Natural killer cell (primary cell): ENCODE results near the gene SF3B1. TPM values are rescaled to one million over a fixed set of nuclear protein-coding genes. Genes with fewer than 3 reads are reported as not detected.

Experiments used
- ATAC-seq, 3 donors: fragments of 150-1000 bp in 2 of 3; fragments of 200-7000 bp in 1 of 3; cut with Tn5 transposase; 1 replicate in 1 of 3; 2 replicates in 2 of 3; pipeline ENCODE4 v1.10.0; 2021; ENCODE audit warnings: mild to moderate bottlenecking in 2 of 3, moderate library complexity in 2 of 3
- DNase-seq, 2 donors: peaks; one replicate each; pipeline versions ENCODE4 v3.0.0 to v3.0.0-alpha.2; 2013 to 2021; ENCODE audit warnings: mixed read lengths in 1 of 2
- H3K27ac ChIP-seq: one replicate; pipeline ENCODE4 v1.5.1; 2013; ENCODE audit warnings: mild to moderate bottlenecking, low read length
- H3K27me3 ChIP-seq: one replicate; pipeline ENCODE4 v1.6.1; 2013; ENCODE audit warnings: low read length; ENCODE audit not compliant: control insufficient read depth, insufficient read depth
- H3K36me3 ChIP-seq: one replicate; pipeline ENCODE4 v1.6.1; 2013; ENCODE audit warnings: low read length; ENCODE audit not compliant: control insufficient read depth, insufficient read depth
- H3K4me1 ChIP-seq: one replicate; pipeline ENCODE4 v1.6.1; 2013; ENCODE audit warnings: low read length; ENCODE audit not compliant: control insufficient read depth, insufficient read depth
- H3K4me3 ChIP-seq: one replicate; pipeline ENCODE4 v1.5.1; 2013; ENCODE audit warnings: low read length
- H3K9me3 ChIP-seq: one replicate; pipeline ENCODE4 v1.6.1; 2013; ENCODE audit warnings: low read length; ENCODE audit not compliant: control insufficient read depth, insufficient read depth
- H3K27ac Mint-ChIP-seq, 2 donors: one replicate each; pipeline ENCODE4 v1.8.0; 2022; ENCODE audit warnings: mild to moderate bottlenecking in 2 of 2, mixed read lengths in 2 of 2, moderate library complexity in 1 of 2
- H3K27me3 Mint-ChIP-seq, 2 donors: one replicate each; pipeline ENCODE4 v1.8.0; 2022; ENCODE audit warnings: low read depth in 2 of 2, mixed read lengths in 2 of 2
- H3K36me3 Mint-ChIP-seq: one replicate; pipeline ENCODE4 v1.8.0; 2022; ENCODE audit warnings: mixed read lengths
- H3K4me1 Mint-ChIP-seq, 2 donors: one replicate each; pipeline ENCODE4 v1.8.0; 2022; ENCODE audit warnings: mixed read lengths in 2 of 2
- H3K4me3 Mint-ChIP-seq: one replicate; pipeline ENCODE4 v1.8.0; 2022; ENCODE audit warnings: mild to moderate bottlenecking, moderate library complexity, mixed read lengths
- H3K9me3 Mint-ChIP-seq, 2 donors: one replicate each; pipeline ENCODE4 v1.8.0; 2022; ENCODE audit warnings: mixed read lengths in 2 of 2
- WGBS: methylation state at CpG from one replicate; pipeline ENCODE4 v1.1.7; 2013; ENCODE audit warnings: missing lambda C conversion rate; ENCODE audit not compliant: insufficient coverage; 5-methylcytosine and 5-hydroxymethylcytosine counted together
- intact Hi-C: fragments of 100-400 bp; cut with micrococcal nuclease; formaldehyde crosslinking; loops from one replicate; pipeline ENCODE4 v1.14.2; 2022
- total RNA-seq, 4 donors: library from RNA; stranded (reverse); fragments of 120-200 nt in 1 of 4; gene quantifications; one replicate each; pipeline versions ENCODE4 v1.2.3 to v1.2.4, GENCODE V29; 2013 to 2022
- TF ChIP-seq, protein P1 (sequence below): fragments of 200-600 bp; IDR thresholded peaks from one replicate; pipeline ENCODE4 v1.8.0; 2022; ENCODE audit warnings: antibody characterized with exemption

Gene SF3B1
- total RNA-seq, 3 donors from 2014 or later (not counting 1 experiment from before 2014, with no cell fraction given), result 387 to 472 (median 447) TPM

DNA sequence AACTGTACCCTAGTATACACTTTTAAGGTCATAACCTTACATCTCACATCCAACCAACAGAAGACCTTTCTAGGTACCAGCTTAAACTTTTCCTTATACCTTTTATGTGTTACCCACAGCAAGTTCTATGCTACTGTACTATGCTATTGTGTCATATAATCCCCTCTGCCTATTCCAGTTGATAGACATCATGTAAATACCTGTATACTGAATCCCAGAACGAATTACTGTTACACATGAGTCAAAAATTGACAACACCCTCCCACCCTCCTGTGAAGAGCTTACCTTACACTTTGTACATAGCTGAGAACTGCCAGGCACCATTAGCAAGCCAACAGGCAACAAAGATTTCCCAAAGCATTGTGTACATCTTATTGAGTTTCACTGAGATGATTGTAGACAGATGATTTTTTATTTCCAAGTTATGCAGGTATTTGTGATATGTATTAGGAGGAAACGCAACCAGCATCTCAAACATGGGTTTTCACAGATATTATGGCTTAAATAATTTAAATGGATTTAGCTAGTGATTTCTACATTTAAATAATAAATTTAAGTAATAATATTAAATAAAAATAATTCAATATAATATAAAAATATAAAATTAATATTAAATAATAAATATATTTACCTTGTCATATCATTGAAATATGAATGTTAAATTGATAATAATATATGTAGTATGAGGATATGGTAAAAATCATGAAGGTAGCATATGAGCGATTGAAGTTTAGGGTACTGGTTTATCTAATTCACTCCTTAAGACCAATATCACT, 81.2 kb downstream of the SF3B1 start:
- no peaks in the 10 kb centered on the region for H3K4me1 Mint-ChIP-seq
- 89% methylated on average over 2 of the region's 3 CpGs for WGBS

DNA sequence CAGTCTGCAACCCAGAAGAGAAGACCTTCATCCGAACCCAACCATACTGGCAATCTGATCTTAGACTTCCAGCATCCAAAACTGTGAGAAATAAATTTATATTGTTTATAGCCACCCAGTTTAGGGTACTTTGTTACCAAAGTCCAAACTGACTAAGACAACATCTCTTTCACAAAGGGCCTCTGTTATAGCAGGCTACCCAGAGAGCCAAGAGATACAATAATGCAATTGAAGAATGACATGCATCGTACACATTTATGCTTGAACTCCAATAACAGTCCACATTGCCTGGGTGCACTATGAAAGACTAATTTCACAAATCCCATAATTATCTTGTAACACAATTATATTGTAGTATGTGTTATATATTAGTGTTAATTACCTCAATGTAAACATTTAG, 85.1 kb downstream of the SF3B1 start:
- Histone ChIP-seq H3K36me3 (no peaks in the 10 kb centered on the region), H3K27ac (no peak overlapping the region), H3K4me3 (no peak overlapping the region), H3K4me1 (no peaks in the 10 kb centered on the region), H3K9me3 (no peaks in the 10 kb centered on the region), H3K27me3 (no peaks in the 10 kb centered on the region)
- Mint-ChIP-seq H3K4me1 (no peaks in the 10 kb centered on the region), H3K36me3 (no peaks in the 10 kb centered on the region), H3K4me3 (no peak overlapping the region), H3K27ac (no peak overlapping the region), H3K9me3 (no peaks in the 10 kb centered on the region), H3K27me3 (no peaks in the 10 kb centered on the region)
- WGBS, result 100% methylated on average over 1 of the region's 2 CpGs
- TF ChIP-seq, protein P1, sequence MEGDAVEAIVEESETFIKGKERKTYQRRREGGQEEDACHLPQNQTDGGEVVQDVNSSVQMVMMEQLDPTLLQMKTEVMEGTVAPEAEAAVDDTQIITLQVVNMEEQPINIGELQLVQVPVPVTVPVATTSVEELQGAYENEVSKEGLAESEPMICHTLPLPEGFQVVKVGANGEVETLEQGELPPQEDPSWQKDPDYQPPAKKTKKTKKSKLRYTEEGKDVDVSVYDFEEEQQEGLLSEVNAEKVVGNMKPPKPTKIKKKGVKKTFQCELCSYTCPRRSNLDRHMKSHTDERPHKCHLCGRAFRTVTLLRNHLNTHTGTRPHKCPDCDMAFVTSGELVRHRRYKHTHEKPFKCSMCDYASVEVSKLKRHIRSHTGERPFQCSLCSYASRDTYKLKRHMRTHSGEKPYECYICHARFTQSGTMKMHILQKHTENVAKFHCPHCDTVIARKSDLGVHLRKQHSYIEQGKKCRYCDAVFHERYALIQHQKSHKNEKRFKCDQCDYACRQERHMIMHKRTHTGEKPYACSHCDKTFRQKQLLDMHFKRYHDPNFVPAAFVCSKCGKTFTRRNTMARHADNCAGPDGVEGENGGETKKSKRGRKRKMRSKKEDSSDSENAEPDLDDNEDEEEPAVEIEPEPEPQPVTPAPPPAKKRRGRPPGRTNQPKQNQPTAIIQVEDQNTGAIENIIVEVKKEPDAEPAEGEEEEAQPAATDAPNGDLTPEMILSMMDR, result no peak
- intact Hi-C loops, result no loop called here
- ATAC-seq, result no peak
- DNase-seq, result no peak

More for the DNA sequence above, 81.2 kb downstream of the SF3B1 start:
- H3K27me3 ChIP-seq, result no peaks in the 10 kb centered on the region
- no peak for DNase-seq
- intact Hi-C loops, result no loop called here
- Mint-ChIP-seq H3K27ac (no peak overlapping the region), H3K9me3 (no peaks in the 10 kb centered on the region), H3K27me3 (no peaks in the 10 kb centered on the region), H3K36me3 (no peaks in the 10 kb centered on the region), H3K4me3 (no peak overlapping the region)
- H3K9me3 ChIP-seq, result no peaks in the 10 kb centered on the region
- ATAC-seq, result no peak
- H3K4me3 ChIP-seq, result no peak overlapping the region
- TF ChIP-seq, protein P1, result no peak
- H3K27ac ChIP-seq, result no peak overlapping the region
- H3K4me1 ChIP-seq, result no peaks in the 10 kb centered on the region
- H3K36me3 ChIP-seq, result no peaks in the 10 kb centered on the region

DNA sequence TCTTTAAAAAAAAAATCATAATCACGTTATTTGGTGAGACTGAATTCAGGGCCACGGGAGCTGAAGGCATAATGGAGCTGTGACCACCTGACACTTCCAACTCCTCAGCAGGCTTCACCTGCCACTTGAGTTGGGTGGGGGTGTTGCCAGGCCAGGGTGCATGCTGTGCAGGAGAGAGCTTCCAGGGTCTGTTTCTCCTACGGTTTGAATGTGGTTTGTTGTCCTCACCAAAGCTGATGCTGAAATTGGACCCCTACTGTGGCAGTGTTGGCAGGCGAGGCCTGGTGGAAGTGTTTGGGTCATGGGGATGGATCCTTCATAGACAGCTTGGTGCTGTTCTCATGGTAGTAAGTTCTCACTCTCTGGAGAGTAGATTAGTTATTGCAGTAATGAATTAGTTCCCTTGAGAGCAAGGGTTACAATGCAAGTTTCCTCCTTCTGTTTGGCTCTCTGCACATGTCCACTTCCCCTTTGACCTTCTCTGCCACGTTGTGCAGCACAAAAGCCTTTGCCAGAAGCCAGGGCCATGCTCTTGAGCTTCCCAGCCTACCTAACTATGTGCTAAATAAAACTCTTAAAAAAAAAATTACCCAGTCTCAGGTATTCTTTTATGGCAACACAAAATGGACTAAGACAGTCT, 86.0 kb downstream of the SF3B1 start:
- Mint-ChIP-seq H3K27ac (no peak overlapping the region), H3K4me1 (no peaks in the 10 kb centered on the region), H3K27me3 (no peaks in the 10 kb centered on the region), H3K9me3 (no peaks in the 10 kb centered on the region), H3K36me3 (no peaks in the 10 kb centered on the region), H3K4me3 (no peak overlapping the region)
- DNase-seq (no peak), ATAC-seq (no peak)
- Histone ChIP-seq H3K4me3 (no peak overlapping the region), H3K27ac (no peak overlapping the region), H3K27me3 (no peaks in the 10 kb centered on the region), H3K36me3 (no peaks in the 10 kb centered on the region), H3K4me1 (no peaks in the 10 kb centered on the region), H3K9me3 (no peaks in the 10 kb centered on the region)
- intact Hi-C loops, result no loop called here
- TF ChIP-seq, protein P1, result no peak
- 82% methylated on average over 5 of the region's 5 CpGs for WGBS
